Astrocyte of the cerebellum (primary cell): ENCODE results near the gene LCN10.
"Not testable (repeated sequence)": the region's sequence is repeated elsewhere in the genome, so short reads cannot be mapped to it uniquely, and the experiment has no call there.

ENCODE experiments used
- DNase-seq: peaks from one replicate; pipeline ENCODE4 v3.0.0-alpha.2; 2011; ENCODE audit warnings: low read depth
- H3K4me3 ChIP-seq: 2 replicates; pipeline ENCODE4 v1.5.1; 2011; ENCODE audit warnings: mild to moderate bottlenecking, low read depth, low read length, moderate library complexity
- in situ Hi-C: cut with HindIII; loops from 2 replicates; pipeline ENCODE4 v1.10.0; 2017; ENCODE audit warnings: low sequenced_read_pairs
- TF ChIP-seq, protein P1 (sequence below): IDR thresholded peaks from 2 replicates; pipeline ENCODE4 v1.5.1; 2012; ENCODE audit warnings: low read length, low read depth, moderate library complexity, mild to moderate bottlenecking; ENCODE audit errors: missing control alignments

Gene LCN10

GRCh38 chr9:136710543-136710942 is 32.2 kb downstream of the LCN10 start:
- TF ChIP-seq, protein P1, sequence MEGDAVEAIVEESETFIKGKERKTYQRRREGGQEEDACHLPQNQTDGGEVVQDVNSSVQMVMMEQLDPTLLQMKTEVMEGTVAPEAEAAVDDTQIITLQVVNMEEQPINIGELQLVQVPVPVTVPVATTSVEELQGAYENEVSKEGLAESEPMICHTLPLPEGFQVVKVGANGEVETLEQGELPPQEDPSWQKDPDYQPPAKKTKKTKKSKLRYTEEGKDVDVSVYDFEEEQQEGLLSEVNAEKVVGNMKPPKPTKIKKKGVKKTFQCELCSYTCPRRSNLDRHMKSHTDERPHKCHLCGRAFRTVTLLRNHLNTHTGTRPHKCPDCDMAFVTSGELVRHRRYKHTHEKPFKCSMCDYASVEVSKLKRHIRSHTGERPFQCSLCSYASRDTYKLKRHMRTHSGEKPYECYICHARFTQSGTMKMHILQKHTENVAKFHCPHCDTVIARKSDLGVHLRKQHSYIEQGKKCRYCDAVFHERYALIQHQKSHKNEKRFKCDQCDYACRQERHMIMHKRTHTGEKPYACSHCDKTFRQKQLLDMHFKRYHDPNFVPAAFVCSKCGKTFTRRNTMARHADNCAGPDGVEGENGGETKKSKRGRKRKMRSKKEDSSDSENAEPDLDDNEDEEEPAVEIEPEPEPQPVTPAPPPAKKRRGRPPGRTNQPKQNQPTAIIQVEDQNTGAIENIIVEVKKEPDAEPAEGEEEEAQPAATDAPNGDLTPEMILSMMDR, result no peak
- in situ Hi-C loops, result loop anchor here (5.0 kb wide), 1 partner anchor 57 kb away; no protein-coding TSS in a partner anchor
- no peak overlapping the region for H3K4me3 ChIP-seq
- DNase-seq, result no peak

- TF ChIP-seq, protein P1, result no peak
- in situ Hi-C loops, result loop anchor here (5.0 kb wide), 1 partner anchor 58 kb away; no protein-coding TSS in a partner anchor
- DNase-seq, result no peak
- no peak overlapping the region for H3K4me3 ChIP-seq
Measured at GRCh38 chr9:136709454-136710109, 33.2 kb downstream of the LCN10 start.

GRCh38 chr9:136707849-136708517 is 34.8 kb downstream of the LCN10 start:
- in situ Hi-C loops, result no loop called here
- TF ChIP-seq, protein P1, result no peak
- no peak overlapping the region for H3K4me3 ChIP-seq
- DNase-seq, result no peak

DNA sequence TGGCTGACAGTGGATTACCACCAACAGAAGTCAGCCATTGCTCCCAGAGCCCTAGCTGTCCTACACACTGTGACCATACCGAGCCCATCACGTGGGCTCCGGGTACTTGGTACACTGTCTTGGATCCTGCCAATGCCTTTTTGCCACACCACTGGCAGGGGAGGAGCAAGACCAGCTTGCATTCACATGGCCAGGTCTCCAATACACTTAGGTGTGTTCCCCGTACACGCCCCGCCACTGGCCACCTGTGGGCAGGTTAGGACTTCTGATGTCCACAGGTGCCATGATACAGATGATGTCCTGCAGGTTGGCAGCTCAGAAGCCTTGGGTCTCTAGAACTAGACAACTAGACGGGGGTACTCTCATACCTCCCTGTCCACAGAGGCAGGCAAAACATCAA is 35.7 kb downstream of the LCN10 start:
- in situ Hi-C loops, result no loop called here
- no peak overlapping the region for H3K4me3 ChIP-seq
- TF ChIP-seq, protein P1, result no peak
- no peak for DNase-seq

GRCh38 chr9:136705564-136705963 is 37.2 kb downstream of the LCN10 start:
- TF ChIP-seq, protein P1, result no peak
- in situ Hi-C loops, result no loop called here
- no peak for DNase-seq
- no peak overlapping the region for H3K4me3 ChIP-seq

DNA sequence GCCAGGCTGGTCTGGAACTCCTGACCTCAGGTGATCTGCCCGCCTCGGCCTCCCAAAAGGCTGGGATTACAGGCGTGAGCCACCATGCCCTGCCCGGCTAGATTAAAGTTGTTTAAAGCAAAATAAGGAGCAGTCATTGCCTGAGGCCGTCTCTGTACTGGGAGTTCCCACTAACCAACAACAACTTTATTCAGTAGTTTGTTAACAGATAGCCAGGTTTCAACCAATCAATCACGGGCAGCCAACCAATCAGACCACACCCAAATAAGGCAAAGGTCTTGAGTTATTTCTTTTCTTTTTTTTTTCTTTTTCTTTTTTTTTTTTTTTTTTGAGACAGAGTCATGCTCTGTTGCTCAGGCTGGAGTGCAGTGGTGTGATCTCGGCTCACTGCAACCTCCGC is 38.0 kb downstream of the LCN10 start:
- H3K4me3 ChIP-seq, in situ Hi-C loops, DNase-seq: not testable (repeated sequence)

DNA sequence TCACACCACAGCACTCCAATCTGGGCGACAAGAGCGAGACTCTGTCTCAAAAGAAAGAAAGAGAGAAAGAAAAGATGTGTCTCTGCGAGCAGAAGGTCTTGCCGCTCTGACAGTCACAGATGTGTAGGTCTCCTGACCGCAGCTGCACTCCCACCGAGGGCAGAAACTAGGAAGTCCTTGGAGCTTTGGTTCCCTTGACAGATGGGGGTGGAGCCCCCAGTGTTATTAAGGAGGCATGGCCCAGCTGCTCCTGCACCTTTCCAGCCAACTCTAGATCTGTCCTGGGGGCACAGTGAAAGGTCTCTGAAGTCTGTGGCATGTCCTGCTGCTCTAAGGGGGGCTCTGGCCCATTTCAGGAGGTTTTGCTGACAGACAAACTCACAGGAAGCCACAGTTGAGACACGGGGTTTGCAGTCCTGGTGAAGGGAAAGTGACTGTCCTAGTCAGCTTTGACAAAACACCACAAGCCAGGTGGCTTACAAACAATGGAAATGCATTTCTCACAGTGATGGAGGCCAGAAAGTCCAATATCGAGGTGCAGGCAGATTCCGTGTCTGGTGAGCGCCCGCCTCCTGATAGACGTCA is 39.4 kb downstream of the LCN10 start:
- in situ Hi-C loops, result no loop called here
- DNase-seq, result no peak
- H3K4me3 ChIP-seq, result no peak overlapping the region
- TF ChIP-seq, protein P1, result no peak
